Measurements from ENCODE around the gene PARD3B. TPM values are rescaled to one million over a fixed set of nuclear protein-coding genes. Genes with fewer than 3 reads are reported as not detected.

PARD3B gene
- total RNA-seq, 1 donor from 2014 or later, result 18.4 TPM

DNA sequence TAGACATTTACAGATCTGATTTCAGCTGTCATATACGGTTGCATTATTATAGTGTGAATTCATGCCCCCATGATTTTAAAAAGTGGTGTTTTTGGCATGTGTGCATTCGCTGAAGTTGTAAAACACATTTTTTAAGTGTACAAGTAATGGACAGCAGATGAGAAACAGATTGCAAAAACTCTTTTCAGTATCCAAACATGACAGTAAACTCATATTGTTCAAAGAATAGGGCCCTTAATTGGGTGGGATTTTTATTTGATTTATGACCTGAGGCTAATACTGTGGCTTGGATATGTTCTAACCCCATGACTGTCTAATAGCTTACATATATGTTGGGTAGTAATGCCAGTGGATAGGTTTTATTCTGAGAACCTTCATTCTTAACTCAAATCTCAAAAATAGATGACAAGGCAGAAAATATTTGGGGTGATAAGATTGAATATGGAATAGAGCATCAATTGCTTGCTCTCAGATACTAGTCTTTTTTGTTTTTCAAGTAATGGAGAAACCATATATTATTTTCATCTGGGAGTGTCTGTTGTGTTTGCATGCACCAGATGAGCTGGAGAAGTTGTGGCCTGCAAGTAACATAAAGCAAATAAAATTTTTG is 118.6 kb downstream of the PARD3B start:
- no peaks in the 10 kb centered on the region for H3K9me3 Mint-ChIP-seq
- no peaks in the 10 kb centered on the region for H3K36me3 Mint-ChIP-seq (ENCODE audit: low read depth)
- H3K27ac Mint-ChIP-seq (ENCODE audit: unreplicated experiment), result no peak overlapping the region
- TF ChIP-seq, protein P1, sequence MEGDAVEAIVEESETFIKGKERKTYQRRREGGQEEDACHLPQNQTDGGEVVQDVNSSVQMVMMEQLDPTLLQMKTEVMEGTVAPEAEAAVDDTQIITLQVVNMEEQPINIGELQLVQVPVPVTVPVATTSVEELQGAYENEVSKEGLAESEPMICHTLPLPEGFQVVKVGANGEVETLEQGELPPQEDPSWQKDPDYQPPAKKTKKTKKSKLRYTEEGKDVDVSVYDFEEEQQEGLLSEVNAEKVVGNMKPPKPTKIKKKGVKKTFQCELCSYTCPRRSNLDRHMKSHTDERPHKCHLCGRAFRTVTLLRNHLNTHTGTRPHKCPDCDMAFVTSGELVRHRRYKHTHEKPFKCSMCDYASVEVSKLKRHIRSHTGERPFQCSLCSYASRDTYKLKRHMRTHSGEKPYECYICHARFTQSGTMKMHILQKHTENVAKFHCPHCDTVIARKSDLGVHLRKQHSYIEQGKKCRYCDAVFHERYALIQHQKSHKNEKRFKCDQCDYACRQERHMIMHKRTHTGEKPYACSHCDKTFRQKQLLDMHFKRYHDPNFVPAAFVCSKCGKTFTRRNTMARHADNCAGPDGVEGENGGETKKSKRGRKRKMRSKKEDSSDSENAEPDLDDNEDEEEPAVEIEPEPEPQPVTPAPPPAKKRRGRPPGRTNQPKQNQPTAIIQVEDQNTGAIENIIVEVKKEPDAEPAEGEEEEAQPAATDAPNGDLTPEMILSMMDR (conservative IDR thresholded peaks at IDR 0.05), result no peak
- H3K4me3 Mint-ChIP-seq, result no peak overlapping the region
- DNase-seq (ENCODE audit: low read depth, low spot score), result no peak
- no peaks in the 10 kb centered on the region for H3K4me1 Mint-ChIP-seq
- no peaks in the 10 kb centered on the region for H3K27me3 Mint-ChIP-seq (ENCODE audit: low read depth)

DNA sequence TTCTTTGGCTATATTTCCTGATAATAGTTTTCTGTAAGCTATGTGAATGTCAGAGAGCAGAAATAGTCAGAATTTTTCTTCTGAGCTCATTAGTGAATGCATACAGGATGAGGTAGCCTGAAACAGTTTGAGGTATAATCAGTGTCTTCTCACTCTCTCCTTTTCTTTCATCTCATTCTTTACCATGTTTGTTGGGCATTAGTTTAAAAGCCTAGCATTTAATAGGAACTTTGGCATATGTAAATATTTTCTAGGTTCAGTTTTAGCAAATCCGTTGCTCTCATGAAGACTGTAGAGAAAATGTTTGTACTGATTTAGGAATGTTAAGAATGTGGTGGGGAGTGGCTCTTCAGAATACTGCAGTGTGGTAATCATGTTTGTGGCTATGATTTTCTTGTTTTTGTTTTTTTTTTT is 119.4 kb downstream of the PARD3B start:
- H3K36me3 Mint-ChIP-seq (ENCODE audit: low read depth), result no peaks in the 10 kb centered on the region
- H3K4me1 Mint-ChIP-seq, result no peaks in the 10 kb centered on the region
- H3K9me3 Mint-ChIP-seq, result no peaks in the 10 kb centered on the region
- no peak overlapping the region for H3K27ac Mint-ChIP-seq (ENCODE audit: unreplicated experiment)
- H3K4me3 Mint-ChIP-seq, result no peak overlapping the region
- H3K27me3 Mint-ChIP-seq (ENCODE audit: low read depth), result no peaks in the 10 kb centered on the region
- no peak for DNase-seq (ENCODE audit: low read depth, low spot score)
- TF ChIP-seq, protein P1 (conservative IDR thresholded peaks at IDR 0.05), result no peak

DNA sequence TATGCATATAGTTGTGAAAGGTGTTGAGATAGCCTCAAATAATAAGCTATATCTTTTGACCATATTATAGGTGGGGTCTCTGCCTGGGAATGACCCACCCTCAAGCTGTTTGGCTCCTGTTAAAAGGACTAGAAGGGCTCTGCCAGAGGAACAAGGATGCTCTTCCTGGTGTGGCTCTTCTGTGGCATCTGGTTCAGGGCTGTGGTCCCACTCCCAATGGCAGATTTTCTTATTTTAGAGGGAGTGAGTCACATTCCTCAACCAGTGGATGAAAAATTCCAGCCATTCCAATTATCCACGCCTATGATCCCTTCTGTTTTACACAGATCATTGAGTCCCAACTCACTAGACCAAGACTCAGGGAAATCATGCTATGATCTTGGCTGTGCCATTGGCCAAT is 119.9 kb downstream of the PARD3B start:
- no peak overlapping the region for H3K27ac Mint-ChIP-seq (ENCODE audit: unreplicated experiment)
- H3K9me3 Mint-ChIP-seq, result no peaks in the 10 kb centered on the region
- no peaks in the 10 kb centered on the region for H3K4me1 Mint-ChIP-seq

DNA sequence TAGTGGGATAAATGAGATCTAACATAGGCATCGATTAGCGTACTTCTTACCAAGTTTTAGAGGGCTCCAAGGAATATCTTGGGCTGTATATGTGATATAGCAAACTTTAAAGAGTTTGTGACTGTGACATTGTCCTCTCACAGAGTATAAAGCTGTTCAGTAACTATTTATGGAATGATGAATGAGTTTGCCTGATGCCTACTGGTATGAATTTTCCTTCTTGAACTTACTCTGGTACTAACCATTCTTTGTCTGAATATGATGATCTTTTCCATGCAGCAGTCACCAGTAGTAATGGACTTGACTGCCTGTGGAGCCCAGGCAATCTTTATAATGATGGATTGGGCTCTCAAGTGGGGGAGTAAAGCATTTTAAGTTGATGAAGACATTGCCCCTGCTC is 120.5 kb downstream of the PARD3B start:
- H3K36me3 Mint-ChIP-seq (ENCODE audit: low read depth), result no peaks in the 10 kb centered on the region
- H3K27ac Mint-ChIP-seq (ENCODE audit: unreplicated experiment), result no peak overlapping the region
- DNase-seq (ENCODE audit: low read depth, low spot score), result no peak
- H3K9me3 Mint-ChIP-seq, result no peaks in the 10 kb centered on the region
- no peaks in the 10 kb centered on the region for H3K27me3 Mint-ChIP-seq (ENCODE audit: low read depth)
- no peak overlapping the region for H3K4me3 Mint-ChIP-seq
- peaks cover 2% of the 10 kb centered on the region for H3K4me1 Mint-ChIP-seq
- TF ChIP-seq, protein P1 (conservative IDR thresholded peaks at IDR 0.05), result no peak

More for the DNA sequence above, 119.9 kb downstream of the PARD3B start:
- no peak for DNase-seq (ENCODE audit: low read depth, low spot score)
- H3K36me3 Mint-ChIP-seq (ENCODE audit: low read depth), result no peaks in the 10 kb centered on the region
- no peak overlapping the region for H3K4me3 Mint-ChIP-seq
- TF ChIP-seq, protein P1 (conservative IDR thresholded peaks at IDR 0.05), result no peak
- no peaks in the 10 kb centered on the region for H3K27me3 Mint-ChIP-seq (ENCODE audit: low read depth)

DNA sequence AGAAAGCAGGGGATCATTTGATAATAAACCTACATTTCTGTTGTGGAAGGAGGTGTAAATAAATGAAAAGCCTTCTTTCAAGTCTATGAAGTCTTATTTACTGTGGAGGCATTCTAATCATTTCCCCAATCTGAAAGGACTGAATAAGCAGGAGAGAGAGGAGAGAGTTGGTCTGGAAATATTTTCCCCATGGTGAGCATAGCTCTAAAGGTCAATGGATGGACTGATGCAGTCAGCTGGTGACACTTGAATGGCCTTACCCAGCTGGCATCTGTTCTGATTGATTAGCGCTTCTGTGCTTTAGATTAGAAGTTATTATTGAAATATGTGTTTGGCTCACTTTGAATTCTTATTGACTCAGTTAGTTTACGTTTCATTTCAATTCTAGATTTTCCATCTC is 122.7 kb downstream of the PARD3B start:
- Mint-ChIP-seq H3K4me3 (no peak overlapping the region), H3K4me1 (peaks cover 11% of the 10 kb centered on the region), H3K27ac (ENCODE audit: unreplicated experiment) (no peak overlapping the region), H3K27me3 (ENCODE audit: low read depth) (no peaks in the 10 kb centered on the region), H3K9me3 (no peaks in the 10 kb centered on the region), H3K36me3 (ENCODE audit: low read depth) (no peaks in the 10 kb centered on the region)
- TF ChIP-seq, protein P1 (conservative IDR thresholded peaks at IDR 0.05), result no peak
- DNase-seq (ENCODE audit: low read depth, low spot score), result no peak

All from neural crest cell (in vitro differentiated cells).